ENCODE results near the gene NLGN1.

DNA sequence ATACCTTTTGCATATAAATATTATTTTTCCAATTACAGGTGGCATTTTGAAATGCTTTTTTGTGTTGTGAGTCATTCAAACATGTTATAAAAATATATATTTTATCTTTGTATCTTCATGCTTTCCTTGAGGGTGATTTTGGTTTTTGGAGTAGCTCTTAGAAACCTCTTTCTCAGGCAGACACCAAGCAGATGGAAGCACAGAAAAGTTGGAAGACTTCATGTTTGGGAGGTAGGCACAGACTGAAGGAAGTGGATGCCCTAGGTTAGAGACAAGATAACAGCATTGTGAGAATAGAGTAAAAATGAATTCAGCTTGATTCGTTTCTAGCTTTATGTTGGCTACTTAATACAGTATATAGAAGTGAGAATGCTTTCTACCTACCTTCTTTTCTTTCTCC lies 338.3 kb downstream of the NLGN1 start:
- TF ChIP-seq, protein P1, sequence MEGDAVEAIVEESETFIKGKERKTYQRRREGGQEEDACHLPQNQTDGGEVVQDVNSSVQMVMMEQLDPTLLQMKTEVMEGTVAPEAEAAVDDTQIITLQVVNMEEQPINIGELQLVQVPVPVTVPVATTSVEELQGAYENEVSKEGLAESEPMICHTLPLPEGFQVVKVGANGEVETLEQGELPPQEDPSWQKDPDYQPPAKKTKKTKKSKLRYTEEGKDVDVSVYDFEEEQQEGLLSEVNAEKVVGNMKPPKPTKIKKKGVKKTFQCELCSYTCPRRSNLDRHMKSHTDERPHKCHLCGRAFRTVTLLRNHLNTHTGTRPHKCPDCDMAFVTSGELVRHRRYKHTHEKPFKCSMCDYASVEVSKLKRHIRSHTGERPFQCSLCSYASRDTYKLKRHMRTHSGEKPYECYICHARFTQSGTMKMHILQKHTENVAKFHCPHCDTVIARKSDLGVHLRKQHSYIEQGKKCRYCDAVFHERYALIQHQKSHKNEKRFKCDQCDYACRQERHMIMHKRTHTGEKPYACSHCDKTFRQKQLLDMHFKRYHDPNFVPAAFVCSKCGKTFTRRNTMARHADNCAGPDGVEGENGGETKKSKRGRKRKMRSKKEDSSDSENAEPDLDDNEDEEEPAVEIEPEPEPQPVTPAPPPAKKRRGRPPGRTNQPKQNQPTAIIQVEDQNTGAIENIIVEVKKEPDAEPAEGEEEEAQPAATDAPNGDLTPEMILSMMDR (IDR thresholded peaks at IDR 0.05): no peak
- TF ChIP-seq EP300 (IDR thresholded peaks at IDR 0.05): no peak
- TF ChIP-seq POLR2A (IDR thresholded peaks at IDR 0.05): no peak
